GM21360 (cell line): ENCODE measurements around the gene CCDC183.
A peak's percentile ranks its signal among the peaks of the same experiment; 100 is the strongest.
"Not testable (repeated sequence)": the region's sequence is repeated elsewhere in the genome, so short reads cannot be mapped to it uniquely, and the experiment has no call there.

Source experiments
- ATAC-seq: cut with Tn5 transposase; IDR thresholded peaks from one replicate; pipeline ENCODE4 v1.9.1; 2021; ENCODE audit warnings: mild to moderate bottlenecking, moderate library complexity; ENCODE audit not compliant: unreplicated experiment

The CCDC183 gene

GRCh38 chr9:136760424-136760823, 35.7 kb upstream of the CCDC183 start:
- no peak for ATAC-seq

GRCh38 chr9:136760834-136761544, 35.1 kb upstream of the CCDC183 start:
- ATAC-seq, result not testable (repeated sequence)

GRCh38 chr9:136761545-136761981, 34.6 kb upstream of the CCDC183 start:
- ATAC-seq, result no peak

- ATAC-seq, result no peak
Measured at GRCh38 chr9:136762221-136762691, 33.9 kb upstream of the CCDC183 start.

- ATAC-seq, result no peak
Measured at GRCh38 chr9:136762915-136763648, 33.1 kb upstream of the CCDC183 start.

- ATAC-seq, result no peak
Measured at GRCh38 chr9:136763649-136764035, 32.5 kb upstream of the CCDC183 start.

- no peak for ATAC-seq
Measured at GRCh38 chr9:136764301-136764891, 31.7 kb upstream of the CCDC183 start, which contains the start of gene LCN15. Gene LCN15 (minus strand): TSS chr9:136764518. CDS start chr9:136764488, 30 bp downstream.

GRCh38 chr9:136765041-136765440, 31.1 kb upstream of the CCDC183 start:
- no peak for ATAC-seq

GRCh38 chr9:136765745-136766409, 30.3 kb upstream of the CCDC183 start:
- ATAC-seq, result peak; percentile 47

- ATAC-seq, result not testable (repeated sequence)
Measured at GRCh38 chr9:136766410-136767120, 29.6 kb upstream of the CCDC183 start.

GRCh38 chr9:136769710-136770191, 26.4 kb upstream of the CCDC183 start:
- no peak for ATAC-seq

- no peak for ATAC-seq
Measured at GRCh38 chr9:136771907-136772415, 24.2 kb upstream of the CCDC183 start.

GRCh38 chr9:136773386-136774044, 22.6 kb upstream of the CCDC183 start:
- no peak for ATAC-seq

GRCh38 chr9:136774416-136775045, 21.6 kb upstream of the CCDC183 start:
- ATAC-seq, result no peak

- ATAC-seq, result no peak
Measured at GRCh38 chr9:136775191-136775590, 20.9 kb upstream of the CCDC183 start.

GRCh38 chr9:136776947-136777346, 19.2 kb upstream of the CCDC183 start:
- no peak for ATAC-seq

- no peak for ATAC-seq
Measured at GRCh38 chr9:136777359-136777758, 18.8 kb upstream of the CCDC183 start.

GRCh38 chr9:136779808-136780207, 16.3 kb upstream of the CCDC183 start:
- no peak for ATAC-seq

- no peak for ATAC-seq
Measured at GRCh38 chr9:136782452-136782851, 13.7 kb upstream of the CCDC183 start.
